Measurements from ENCODE around the gene CCDC93.

DNA sequence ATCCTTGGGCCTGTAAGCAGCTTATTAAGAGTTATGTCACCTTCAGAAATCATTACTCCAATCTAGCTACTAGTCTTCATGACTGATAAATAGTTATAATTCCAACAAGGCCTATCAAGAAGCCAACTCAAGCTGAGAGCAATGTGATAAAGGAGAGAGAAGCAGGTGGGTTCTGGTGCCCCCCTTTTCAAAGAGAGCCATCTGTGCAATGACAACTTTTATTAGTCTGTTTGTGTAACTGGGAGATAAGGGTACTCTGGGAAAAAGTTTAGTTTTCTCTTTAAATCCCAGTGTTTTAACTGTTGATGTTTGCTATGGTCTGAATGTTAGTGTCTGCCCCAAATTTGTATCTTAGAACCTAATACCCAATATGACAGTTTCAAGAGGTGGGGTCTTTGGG, 60.6 kb downstream of the CCDC93 start:
- TF ChIP-seq, protein P1, sequence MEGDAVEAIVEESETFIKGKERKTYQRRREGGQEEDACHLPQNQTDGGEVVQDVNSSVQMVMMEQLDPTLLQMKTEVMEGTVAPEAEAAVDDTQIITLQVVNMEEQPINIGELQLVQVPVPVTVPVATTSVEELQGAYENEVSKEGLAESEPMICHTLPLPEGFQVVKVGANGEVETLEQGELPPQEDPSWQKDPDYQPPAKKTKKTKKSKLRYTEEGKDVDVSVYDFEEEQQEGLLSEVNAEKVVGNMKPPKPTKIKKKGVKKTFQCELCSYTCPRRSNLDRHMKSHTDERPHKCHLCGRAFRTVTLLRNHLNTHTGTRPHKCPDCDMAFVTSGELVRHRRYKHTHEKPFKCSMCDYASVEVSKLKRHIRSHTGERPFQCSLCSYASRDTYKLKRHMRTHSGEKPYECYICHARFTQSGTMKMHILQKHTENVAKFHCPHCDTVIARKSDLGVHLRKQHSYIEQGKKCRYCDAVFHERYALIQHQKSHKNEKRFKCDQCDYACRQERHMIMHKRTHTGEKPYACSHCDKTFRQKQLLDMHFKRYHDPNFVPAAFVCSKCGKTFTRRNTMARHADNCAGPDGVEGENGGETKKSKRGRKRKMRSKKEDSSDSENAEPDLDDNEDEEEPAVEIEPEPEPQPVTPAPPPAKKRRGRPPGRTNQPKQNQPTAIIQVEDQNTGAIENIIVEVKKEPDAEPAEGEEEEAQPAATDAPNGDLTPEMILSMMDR (IDR thresholded peaks at IDR 0.05), result no peak
- no peak for TF ChIP-seq POLR2A (IDR thresholded peaks at IDR 0.05)
